EH (cell line): ENCODE measurements around the gene ANKZF1.

Source experiments
- DNase-seq: peaks from one replicate; pipeline ENCODE4 v3.0.0-alpha.2; 2015; ENCODE audit warnings: low read depth

The ANKZF1 gene

DNA sequence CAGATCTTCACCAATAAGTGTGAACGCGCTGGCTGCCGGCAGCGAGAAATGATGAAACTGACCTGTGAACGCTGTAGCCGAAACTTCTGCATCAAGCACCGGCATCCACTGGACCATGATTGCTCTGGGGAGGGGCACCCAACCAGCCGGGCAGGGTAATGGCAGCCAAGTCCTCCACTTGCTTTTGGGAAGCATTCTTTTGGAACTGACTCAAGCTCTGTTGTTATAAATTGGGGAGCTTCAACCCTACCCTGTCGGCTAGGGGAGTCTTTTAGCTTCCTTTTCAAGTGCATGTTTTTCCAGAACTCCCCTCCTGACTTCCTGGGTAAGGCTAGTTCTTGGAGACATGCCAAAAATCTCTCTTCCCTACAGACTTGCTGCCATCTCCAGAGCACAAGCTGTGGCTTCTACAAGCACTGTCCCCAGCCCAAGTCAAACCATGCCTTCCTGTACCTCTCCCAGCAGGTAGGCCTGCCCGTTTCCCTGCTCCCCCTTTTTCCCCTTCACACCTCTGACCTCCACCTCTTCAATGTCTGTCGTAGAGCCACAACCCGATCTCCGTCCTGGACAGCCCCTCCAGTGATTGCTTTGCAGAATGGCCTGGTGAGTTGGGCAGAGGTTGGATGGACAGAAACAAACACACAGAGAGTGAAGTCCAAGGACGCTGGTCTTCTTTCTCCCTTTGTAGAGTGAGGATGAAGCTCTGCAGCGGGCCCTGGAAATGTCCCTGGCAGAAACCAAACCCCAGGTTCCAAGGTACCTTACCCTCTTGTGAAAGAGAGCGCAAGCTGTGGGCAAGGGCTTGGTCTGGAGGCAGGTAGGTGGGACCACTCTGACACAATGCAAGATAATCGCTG, 21.5 kb upstream of the ANKZF1 start:
- DNase-seq: peak; percentile 66

DNA sequence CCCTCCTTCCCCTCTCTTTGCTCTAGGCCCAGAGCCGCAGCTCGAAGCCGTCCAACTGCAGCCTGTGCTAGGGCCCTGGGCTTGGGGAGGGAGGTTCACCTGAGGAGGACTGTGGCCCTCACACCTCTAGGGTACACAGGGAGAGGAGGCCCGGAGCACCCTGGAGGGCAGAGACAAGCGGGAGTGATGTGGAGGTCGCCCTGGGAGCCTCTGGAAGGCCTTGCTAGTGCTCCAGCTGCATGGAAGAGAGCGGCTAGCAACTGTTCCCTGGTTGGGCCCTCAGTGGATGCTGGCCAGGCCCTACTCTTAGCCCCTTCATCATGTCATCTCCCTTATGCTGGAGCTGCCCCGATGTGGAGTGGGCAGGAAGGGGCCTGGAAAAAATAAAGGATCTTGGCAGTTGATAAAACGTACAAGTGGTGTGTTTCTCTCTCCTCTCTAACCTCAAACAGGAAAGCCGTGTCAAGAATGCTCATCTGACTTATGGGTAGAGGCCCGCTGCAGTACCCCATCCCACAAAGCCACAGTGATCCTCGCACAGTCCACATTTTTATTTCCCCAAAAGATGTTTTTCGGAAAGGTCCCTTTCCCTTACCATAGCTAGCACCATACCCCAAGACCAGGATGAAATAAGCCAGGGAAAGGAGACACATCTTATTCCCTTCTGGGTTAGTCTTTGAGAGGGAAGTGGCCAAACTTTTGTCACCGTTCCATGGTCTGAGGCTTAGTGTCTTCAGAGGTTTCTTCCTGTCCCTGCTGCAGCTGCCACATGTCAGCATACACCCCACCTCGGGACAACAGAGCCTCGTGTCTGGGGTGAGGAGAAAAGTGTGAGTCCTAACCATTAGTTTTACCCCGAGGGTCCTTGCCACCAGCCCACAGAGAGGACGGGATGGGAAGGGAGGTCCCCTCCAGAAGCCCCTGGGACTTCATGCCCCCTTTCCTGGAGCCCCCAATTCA, 20.1 kb upstream of the ANKZF1 start:
- DNase-seq: no peak

DNA sequence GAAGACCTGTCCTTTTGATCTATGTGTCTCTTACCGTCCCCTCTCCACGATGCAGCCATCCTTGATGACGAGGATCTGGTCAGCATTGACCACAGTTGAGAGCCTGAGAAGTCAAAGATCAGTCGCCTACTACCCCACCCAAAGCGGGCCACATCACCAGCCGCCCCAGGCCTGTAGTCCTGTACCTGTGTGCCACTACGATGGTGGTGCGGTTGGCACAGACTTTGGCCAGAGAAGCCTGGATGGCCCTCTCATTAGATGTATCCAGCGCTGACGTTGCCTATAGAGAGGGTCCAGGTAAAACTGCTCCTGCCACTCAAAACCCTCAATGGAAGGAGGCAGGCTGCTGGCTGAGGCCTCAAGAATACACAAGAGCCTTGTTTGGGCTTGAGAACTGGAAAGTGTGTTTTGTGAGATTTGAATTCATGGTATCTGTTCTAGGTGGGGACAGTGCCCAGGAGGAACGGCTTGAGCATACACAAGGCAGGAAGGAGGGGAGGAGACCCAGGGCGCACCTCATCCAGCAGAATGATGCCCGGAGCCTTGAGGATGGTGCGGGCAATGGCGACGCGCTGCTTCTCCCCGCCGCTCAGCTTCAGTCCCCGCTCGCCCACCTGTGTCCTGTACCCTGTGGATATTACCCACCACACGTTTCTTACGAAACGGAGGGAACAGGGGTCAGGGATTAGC, 19.3 kb upstream of the ANKZF1 start:
- DNase-seq: no peak

DNA sequence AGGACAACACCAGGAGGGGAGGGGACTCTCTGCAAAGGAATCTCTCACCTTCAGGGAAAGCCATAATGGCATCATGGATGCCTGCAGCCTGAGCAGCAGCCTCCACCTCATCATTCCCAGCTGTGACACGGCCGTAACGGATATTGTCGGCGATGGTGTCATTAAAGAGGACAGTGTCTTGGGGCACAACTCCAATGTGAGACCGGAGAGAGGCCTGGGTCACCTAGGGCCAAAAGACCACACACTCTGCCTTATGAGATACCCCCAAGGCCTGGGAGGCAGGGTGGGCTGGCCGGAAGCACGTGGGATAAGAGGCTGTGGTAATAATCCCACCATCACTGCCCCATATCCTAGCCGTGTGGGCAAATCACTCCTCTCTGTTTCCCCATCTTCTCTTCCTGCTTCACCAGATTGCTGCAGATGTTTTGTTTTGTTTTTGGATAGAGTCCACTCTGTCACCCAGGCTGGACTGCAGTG, 18.7 kb upstream of the ANKZF1 start:
- no peak for DNase-seq

DNA sequence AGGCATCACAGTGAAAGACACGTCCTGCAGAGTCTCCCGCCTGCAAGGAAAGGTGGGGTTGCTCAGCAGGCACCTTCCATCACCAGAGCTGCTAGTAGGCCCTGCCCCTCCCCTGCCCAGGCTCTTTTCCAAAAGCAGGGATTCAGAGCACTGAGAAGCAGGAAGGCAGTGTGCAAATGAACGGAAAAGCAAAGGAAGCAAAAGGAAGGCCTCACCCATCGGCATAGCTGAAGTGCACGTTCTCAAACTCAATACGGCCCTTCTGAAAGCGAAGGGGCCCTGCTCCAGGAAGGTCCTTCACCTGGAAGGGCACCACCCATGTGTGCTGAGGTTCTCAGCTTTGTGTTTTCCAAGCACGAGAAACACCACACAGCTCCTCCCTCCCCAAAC, 16.6 kb upstream of the ANKZF1 start:
- DNase-seq: no peak

DNA sequence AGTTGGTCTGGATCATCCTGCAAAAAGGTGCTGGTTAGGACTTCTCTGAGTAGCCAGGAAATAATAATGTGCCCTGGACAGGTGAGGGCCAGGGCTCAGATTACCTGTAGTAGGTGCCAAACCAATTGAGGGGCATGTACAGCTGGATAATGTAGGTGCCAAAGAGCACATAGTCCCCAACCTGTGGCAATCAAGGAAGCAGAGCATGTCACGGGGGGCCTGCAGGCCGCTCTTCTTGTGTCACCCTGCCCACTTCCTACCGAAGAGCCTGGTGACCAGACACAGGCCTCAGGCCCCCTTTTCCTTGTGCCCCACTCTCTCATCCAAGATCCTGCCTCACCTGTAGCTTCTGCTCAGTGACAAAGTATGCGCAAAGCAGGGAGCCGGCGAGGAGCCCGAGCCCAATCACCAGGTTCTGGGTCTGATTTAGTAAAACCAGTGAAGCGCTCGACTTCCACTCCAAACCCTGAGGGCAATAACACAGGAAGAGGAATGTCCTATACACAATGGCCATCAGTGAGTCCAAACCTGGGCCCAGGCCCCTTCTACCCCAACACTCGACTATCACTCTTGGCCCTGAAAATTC, 16.0 kb upstream of the ANKZF1 start:
- DNase-seq: no peak

DNA sequence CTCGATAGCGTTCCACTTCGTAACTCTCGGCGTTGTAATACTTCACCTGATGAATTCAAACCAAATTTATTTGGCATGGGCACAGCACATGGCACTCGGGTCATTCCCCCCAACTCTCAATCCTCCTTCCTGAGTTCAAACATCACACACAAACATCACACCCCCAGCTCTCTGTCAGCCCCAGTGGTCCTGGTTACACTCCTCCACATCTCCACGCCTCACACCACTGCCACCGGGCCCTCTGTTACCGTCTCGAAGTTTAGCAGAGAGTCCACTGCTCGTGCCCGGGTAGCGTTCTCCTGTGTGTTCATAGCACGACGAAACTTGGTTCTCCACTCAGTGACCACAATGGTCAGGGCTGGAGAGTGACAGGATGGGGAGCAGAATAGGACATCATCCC, 15.5 kb upstream of the ANKZF1 start:
- DNase-seq: no peak

DNA sequence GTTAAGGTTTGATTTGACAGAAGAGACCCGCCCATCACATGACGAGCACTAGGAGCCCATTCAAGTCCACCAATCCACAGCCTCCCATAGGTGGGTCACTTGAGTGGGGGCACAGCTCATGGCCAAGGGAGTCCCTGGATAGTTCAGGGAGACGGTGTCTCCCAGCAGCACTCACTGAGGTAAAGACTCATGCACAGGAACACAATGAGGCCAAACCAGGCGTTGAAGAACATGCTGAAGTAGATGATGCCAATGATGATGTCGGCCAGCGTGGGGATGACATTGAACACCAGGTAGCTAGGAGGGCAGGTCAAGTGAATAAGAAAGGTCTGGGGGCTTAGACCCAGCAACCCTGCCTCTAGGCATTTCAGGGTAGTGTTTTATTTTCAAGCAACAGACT, 14.8 kb upstream of the ANKZF1 start:
- DNase-seq: no peak

DNA sequence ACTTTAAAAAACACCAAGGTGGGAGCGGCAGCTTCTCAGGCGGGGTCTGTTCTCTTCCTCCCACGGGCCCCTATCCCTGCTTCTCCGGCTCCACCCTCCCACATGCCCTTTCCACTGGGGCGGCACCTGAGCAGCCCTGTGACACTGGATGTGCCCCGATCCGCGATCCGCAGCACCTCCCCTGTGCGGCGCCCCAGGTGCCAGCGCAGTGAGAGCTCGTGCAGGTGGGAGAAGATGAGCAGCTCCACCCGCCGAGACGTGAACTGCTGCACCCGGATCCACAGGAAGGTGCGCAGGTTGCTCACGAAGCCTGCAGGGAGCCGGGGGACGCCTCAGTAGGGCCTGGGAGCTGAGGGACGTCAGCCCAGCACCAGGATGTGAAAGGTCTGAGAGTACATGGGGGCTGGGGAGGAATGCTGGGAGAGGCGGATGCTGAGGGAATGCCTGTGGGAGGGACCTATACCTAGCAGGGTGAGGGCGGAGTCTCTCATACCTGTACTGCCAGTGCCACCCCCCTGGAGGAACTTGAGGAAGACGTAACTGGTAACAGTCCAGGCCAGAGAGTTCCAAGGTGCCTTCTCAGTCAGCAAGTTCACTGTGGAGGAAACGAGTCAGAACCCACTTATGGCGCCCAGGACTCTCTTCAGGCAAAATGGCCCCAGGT, 13.6 kb upstream of the ANKZF1 start:
- DNase-seq: no peak

DNA sequence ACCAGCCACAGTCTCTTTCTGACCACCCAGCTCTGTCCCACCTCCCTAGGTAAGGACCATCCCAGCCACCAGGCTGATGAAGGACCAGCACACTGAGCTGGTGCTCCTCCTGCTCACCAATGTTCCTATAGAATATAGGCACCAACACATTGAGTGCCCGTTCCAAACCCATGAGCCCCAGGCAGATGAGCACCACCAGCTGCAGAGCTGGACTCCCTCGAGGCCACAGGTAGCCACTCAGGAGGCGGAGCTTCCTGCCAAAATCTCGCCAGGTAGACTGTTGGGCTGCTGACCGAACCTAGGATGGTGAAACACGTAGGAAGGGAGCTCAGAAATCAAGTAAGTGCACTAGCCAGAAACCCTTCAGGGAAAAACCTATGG, 13.1 kb upstream of the ANKZF1 start:
- DNase-seq: no peak

DNA sequence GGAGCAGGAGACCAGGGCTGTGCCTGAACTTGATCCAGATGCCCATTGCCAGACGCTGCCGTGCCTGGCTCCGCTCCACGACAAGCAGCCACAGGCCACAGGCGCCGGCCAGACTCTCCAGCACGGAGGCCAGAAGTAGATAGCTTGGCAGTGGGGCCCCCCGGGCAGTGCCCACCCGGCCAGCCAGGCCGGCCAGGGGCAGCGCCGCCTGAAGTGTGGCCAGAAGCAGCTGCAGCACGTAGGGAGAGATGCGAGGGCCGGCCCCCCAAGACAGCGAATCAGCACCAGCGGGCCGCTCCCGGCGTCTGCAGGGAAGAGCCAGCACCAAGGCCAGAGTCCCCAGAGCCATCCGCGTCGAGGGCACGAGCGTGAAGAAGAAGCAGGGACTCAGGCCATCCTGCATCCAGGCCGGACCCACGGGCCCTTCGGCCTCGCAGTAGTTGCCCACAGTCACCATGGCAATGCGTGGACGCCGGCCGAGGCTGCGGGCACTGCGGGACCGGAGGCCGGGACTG, 11.3 kb upstream of the ANKZF1 start:
- DNase-seq: peak; percentile 85

DNA sequence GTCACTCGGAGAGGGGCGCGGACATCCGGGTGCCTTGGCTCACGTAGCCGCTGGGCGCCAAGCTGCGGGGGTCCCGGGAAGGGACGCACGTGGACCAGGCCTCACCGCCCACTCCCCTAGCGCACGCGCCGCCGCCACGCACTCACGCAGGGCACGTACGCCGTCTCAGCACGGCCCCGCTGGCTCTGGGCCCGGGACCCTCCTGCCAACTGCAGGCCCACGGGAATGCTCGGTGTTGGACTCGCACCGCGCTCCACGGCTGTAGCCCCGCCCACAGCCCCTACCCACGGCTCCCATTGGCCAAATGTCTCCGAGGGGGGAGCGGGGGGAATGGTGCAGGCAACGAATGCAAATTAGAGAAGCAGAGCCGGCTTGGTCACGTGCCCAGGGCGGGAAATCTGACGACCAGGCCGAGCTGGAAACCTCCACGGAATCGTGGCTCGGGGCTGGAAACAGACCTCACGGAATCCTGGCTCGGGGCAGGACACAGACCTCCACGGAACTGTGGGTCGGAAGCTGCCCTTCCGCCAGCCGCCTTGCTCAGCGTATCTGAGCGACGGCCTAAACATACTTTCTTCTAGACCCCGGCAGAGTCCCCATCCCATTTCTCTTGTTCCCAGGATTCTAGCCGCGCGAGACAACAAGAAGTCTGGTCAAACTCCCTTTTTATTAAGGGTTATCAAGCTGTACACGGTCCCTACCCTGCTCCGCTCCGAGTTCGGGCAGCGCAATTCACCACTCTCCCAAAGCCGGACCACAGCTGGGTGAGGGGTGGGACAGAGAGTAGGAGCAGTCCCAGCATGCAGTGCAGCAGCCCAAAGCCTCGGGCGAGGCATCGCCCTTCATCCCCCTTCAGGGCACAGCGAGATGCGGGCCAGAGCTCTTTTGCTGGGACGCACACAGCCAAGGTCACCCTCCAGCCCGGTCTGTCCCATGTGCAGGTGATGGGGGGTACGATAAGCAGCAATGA, 10.6 kb upstream of the ANKZF1 start, which contains the start of gene ABCB6:
Gene ABCB6, minus strand, starts transcription at position 227 of the 970 bp plus-strand sequence. CDS start 285 bp downstream, outside the sequence.
- DNase-seq: peak; percentile 95

DNA sequence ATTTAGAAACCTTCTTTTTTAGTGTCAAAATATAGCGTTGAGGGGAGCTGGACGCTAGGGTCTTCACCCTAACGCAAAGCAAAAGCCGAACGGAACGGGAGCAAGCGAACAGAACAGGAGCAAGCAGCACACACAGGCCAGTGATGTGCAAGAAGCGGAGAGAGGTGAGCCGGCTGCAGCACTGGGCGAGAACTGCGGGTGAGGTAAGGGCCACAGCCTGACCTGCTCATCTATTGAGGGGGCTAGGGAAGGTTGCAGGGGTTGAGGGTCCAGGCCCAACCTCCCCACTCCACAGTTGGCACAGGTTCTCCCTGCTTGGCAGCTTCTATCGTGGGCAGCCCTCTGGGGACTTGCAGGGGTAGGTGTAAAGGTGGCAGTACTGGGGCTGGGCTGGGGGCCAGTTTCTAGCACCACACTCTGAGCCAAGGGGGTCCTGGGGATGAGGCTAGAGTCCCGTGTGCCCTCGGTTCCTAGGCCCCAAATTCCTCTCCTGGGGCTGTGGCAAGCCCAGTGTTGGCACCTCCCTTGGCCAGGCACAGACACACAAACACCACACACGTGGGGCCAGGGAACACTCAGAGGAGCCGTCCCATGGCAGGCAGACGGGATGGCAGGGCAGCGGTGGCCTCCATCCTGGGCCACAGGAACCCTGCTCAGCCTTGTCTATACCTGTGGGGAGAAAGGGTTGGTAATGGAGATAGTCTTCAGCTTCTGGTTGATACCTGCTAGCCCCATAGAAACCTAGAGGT, 9.6 kb upstream of the ANKZF1 start:
- DNase-seq: no peak

DNA sequence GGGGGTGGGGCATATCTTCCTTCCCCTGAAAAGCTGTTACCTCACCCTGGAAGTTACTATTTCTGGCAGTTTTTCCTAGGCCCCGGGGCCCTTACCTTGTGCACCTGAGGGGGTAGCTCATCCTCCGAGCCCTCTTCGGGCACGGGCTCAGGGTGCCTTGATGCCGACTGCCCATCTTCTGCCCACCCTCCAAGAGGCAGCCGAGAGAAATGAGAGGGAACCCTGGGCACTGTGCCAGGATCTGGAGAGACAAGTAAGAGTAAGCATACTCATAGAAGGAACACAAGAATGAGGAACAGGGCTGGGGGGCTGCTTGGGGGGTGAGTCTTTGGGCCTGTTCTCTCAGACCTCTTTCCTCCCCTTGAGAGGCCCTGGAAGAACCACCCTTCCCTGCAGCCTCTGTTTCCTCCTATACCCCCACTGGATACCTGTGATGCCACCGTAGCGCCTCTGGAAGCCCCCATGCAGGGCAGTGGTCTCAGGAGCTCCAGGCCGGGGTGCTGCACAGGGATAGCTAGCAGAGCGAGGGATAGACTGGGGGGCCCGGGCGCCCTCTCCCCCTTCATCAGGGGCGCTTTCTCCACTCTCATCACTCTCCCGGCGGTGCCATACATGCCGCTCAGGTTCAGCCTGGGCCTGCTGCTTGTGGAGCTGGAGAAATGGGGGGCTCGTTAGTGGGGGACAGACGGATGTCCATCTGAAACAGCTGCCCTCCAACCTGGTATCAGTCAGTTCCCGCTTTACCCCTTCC, 8.8 kb upstream of the ANKZF1 start:
- DNase-seq: no peak

DNA sequence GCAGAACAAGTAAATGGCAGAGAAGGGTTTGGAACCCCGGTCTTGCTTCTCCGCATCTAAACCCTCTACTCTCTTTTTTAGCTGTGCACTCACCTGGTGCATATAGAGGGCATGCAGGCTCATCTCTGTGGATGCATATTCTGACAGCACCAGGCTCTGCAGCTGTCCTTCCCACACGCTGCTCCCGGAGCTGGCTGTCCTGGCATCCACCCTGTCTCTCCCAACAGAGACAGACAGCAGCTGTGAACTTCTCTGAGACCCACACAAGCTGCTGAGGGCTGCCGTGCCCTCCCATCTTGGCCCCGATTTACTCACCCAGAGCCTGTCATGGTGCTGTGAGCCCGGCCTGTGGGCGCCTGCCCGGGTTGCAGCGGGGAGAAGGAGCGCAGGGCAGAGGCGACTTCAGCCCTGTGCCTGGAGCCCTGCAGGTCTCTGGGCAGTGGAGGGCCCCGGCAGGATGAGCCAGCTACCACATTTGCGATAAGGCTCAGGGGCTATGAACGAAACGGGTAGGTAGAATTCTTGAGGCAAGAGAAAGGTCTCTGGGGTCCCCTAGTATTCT, 7.6 kb upstream of the ANKZF1 start:
- DNase-seq: no peak

DNA sequence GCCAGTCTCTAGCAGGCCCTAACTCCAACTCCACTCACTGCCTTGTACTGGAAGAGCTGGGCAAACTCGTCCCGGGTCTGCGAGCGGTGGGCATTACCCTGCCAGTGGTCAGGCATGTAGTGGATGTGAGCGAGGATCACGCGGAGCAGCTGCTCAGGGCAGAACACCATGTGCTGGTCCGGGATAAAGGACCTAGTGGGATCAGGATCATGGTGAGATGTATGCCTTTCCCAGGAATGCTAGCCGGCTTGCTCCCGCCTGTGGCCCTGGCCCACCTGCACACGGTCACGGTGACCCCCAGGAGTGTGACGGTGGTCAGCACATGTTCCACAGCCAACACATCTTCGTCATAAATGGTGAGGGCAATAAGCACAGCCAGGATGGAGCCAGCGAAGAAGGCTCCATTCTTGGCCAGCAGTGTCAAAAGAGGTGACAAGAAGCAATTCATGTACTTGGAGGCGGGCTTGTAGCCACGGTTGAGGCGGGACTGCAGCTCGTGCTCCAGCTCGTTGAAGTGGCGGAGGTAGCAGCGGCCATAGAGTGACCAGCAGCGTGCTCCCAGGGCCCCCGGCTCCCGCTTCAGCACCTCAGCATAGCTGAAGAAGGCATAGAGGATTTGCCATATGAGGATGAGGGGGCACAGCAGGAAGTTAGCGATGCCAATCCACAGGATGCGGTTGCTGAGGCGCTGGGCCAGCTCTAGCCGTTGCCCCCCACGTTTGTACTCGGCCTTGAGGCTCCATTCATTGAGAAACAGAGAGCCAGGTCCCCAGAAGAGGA, 5.6 kb upstream of the ANKZF1 start:
- DNase-seq: no peak

DNA sequence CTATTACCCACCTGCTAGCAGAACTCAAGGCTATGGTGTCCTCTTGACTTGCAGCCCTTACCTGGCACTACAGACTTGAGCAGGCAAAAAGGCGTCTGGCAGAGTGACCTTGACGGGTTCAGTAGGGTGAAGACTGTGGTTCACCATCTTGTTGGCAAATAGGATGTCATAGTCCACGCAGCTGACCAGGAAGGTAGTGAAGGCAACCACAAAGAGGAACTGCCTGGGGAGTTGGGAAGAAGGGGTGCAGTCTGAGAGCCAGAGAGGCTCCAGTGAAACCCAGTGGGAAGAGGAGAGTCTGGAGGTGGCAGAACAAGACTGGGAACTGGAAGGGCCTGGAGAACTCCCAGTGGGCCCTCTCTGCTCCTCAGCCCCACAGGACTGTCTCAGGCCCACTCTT, 4.3 kb upstream of the ANKZF1 start:
- DNase-seq: no peak
